NK-92 treated with Interleukin-12 subunit alpha and Interleukin-12 subunit beta, amount 100 ng/mL, for 24 hours (cell line): ENCODE measurements around the gene CRYZL1.
A peak's percentile ranks its signal among the peaks of the same experiment; 100 is the strongest.
"Not testable (repeated sequence)": the region's sequence is repeated elsewhere in the genome, so short reads cannot be mapped to it uniquely, and the experiment has no call there.

Experiments
- DNase-seq: peaks from one replicate; lab custom pipeline; 2025; lab: John Stamatoyannopoulos, UW

The CRYZL1 gene

DNA sequence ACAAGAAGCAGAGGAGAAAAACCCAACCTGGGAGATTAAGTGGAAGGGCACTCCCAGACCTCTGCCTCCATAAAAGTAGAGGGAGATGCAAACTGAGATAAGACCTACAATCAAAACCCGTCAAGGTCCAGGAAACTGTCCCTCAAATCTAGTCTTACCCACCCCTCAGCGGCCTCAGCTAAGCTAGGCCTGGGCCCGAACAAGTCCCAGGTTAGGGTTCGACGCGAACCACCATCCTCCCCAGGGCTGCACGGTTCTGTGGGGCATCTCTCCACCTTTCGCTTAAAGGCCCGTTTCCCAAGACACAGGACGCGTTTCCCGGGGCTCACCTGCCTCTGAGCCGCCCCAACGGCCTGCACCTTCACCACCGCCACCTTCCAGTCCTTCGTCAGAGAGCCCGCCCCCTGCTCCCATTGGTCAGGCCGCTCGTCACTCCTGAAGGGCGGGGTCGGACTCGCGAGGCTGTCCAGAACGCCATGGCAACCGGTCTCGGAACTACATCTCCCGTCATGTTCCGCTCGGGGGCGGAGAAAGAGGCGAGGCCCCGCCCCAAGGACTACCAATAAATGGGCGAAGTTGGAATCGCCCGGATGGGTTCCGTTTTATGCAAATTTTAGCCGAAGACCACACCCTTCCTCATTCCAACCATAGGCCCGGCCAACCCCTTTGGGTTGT is at the start of gene CRYZL1:
Gene CRYZL1, minus strand, starts transcription at position 390 of the 675 bp plus-strand sequence. CDS start 10,190 bp downstream, outside the sequence.
- DNase-seq, result peak; percentile 100

GRCh38 chr21:33690874-33691273 is 49.3 kb upstream of the CRYZL1 start:
- DNase-seq, result no peak

- no peak for DNase-seq
Measured at GRCh38 chr21:33688353-33688752, 46.8 kb upstream of the CRYZL1 start.

GRCh38 chr21:33687634-33688033 is 46.1 kb upstream of the CRYZL1 start:
- no peak for DNase-seq

DNA sequence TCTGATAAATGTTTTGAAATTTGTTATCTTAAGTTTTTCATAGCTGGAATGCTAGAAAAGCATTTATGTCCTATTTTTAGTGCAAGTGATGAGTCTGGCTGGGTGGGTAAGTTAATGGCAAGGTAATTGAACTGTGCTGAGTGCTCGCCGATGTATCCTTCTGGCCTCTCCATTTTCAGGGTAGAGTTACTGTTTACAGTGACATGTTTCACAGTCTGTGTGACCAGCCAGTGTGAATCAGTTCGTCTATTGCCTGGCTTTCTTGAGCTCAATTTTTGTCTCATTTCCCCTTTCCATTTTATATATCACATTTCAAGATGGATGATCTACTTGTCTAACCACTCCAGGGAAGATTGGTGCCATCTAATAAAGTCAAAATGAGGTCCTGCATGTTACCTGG is 44.8 kb upstream of the CRYZL1 start:
- no peak for DNase-seq

DNA sequence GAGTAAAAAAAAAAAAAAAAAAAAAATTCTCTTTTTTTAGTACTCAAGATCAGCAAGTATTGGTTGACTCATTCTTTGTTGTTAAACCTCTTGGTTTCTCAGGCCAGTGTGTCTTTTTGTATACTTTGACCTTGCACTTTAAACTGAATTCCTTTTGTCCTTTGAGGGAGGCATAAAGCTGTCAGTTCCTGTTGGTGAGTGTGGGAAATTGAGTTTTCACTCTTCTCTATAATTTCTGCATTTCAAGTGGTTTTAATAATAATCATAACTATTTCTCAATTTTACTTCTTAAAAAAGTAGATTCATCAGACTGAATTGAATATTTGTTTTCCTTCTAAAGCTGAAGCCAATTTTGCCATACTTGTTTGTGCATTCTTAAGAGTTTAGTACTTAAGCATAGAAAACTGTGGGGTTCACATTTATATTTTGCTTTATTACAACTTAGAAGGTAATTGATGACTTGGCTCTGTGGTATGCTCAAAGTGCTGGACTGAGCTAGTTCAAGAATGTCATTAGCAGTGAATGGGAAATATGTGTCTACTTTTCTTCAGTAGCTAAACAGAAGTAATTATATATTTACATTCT is 44.2 kb upstream of the CRYZL1 start:
- no peak for DNase-seq

DNA sequence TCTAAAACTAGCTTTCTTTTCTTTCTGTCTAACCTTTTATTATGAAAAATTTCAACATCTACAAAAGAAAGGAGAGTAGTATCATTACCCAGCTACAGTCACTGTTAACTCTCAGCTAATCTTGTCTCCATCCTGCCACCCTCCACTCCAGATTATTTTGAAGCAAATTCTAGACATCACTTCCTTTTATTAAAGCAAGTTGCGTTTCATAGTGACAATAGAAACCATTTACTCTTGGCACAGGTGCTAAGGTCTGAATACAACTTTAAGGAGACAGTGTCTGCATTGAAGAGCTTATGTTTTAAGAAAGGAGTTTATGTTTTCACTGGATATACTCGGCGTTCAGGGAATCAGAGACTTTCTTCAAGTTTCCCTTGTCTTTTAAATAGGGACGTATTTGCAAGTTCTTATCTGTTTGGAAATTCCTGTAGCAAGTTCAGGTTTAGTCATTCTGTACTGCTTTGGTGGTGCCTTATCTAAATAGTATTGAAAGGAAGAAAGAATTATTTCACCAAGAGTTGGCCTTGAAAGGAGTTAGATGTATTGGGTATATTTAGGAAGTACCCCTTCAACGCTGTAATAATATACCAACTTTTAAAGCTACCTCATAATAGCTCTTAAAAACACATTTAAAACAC is 43.5 kb upstream of the CRYZL1 start:
- DNase-seq, result no peak

- no peak for DNase-seq
Measured at GRCh38 chr21:33684068-33684467, 42.5 kb upstream of the CRYZL1 start.

GRCh38 chr21:33682992-33683627 is 41.6 kb upstream of the CRYZL1 start:
- DNase-seq, result no peak

DNA sequence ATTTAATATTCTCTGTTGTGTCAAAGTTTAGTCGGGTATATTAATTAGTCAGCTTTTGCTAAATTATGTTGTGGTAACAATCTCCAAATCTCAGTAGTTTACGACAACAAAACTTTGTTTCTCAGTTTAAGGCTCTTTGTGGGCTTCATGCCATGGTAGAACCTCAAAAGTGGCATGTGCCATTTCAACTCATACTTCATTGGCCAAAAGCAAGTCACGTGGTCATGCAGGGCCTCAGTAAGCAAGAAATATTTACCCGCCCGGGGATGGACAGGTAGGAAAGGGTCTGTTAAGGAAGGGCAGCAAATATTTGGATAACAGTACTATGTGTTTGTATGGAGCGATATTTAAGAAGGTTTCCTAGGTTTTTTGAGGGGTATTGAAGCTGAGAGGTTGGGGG is 39.3 kb upstream of the CRYZL1 start:
- DNase-seq, result no peak

DNA sequence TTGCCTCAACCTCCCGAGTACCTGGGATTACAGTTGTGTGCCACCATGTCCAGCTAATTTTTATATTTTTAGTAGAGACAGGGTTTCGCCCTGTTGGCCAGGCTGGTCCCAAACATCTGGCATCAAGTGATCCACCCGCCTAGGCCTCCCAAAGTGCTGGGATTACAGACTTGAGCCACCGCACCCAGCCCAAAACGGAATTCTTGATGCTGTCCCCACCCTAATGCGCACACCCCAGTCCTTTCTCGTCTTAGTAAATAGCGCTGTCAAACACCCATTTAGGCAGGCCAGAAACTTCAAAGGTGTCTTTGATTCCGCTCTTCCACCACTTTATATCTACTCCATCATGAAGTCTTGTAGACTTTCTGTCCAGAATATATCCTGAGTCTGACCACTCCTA is 35.9 kb upstream of the CRYZL1 start:
- no peak for DNase-seq

DNA sequence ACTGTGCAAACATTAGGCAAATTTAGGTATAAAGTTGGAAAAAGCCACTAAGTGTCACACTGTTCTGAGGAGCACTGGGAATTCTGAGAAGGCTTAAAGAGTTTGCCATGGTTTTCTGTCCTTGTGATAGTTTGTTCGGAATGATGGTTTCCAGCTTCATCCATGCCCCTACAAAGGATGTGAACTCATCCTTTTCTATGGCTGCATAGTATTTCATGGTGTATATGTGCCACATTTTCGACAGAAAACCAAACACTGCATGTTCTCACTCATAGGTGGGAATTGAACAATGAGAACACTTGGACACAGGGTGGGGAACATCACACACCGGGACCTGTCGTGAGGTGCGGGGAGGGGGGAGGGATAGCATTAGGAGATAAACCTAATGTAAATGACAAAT is 35.1 kb upstream of the CRYZL1 start:
- not testable (repeated sequence) for DNase-seq

- DNase-seq, result no peak
Measured at GRCh38 chr21:33674226-33674625, 32.7 kb upstream of the CRYZL1 start.

- no peak for DNase-seq
Measured at GRCh38 chr21:33673473-33673872, 31.9 kb upstream of the CRYZL1 start.

- DNase-seq, result no peak
Measured at GRCh38 chr21:33670076-33670978, 28.8 kb upstream of the CRYZL1 start.

- no peak for DNase-seq
Measured at GRCh38 chr21:33668620-33669019, 27.1 kb upstream of the CRYZL1 start.

DNA sequence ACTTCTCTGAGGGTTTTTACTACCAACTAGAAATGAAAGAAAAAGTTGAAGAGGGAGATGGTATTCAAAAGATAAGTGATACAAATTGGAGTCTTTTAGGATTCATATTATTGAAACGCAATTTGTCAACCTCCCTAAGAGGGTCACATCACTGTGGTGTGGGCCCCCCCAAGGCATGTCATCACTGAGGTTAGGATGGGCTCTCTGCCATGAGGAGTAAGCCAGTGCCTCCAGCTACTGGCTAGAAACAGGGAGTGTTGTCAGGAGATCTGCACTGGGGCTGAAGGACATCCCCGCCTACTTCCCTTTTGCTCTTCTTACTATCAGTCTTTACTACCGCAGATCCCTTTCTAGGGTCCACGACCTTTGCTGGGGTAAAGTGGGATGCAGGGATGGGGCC is 26.6 kb upstream of the CRYZL1 start:
- DNase-seq, result no peak

DNA sequence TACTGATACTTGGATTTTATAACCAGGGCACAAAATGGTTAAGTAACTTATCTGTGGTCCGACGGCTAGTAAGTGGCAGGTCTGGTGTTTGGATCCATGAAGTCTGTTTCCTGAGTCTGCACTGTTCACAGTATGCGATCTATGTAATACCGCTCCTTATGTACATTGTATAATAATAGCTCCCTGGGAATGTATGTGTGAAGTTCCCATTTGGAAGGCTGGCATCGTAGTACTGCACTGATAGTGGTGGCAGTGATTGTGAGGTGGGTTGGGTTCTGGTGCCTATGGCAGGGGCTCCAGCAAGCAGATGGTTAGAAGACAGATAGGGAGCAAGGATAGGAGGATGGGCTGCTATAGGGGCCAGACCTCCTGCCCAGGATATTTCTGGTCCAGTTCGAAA is 26.1 kb upstream of the CRYZL1 start:
- DNase-seq, result no peak

DNA sequence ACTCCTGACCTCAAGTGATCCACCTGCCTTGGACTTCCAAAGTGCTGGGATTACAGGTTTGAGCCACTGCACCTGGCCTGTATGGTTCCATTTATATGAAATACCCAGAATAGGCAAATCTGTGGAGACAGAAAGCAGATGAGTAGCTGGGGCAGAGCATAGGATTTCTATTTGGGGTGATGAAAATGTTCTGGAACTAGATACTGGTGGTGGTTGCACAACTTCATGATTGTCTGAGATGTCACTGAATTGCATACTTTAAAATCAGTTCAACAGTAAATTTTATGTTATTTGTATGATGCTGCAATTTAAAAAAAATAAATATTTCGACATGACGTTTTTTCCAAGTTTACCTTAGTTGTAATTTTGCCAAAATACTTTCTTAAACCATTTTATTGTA is 24.6 kb upstream of the CRYZL1 start:
- DNase-seq, result no peak

- DNase-seq, result no peak
Measured at GRCh38 chr21:33664135-33664534, 22.6 kb upstream of the CRYZL1 start.

- no peak for DNase-seq
Measured at GRCh38 chr21:33663241-33663640, 21.7 kb upstream of the CRYZL1 start.

GRCh38 chr21:33662046-33662445 is 20.5 kb upstream of the CRYZL1 start:
- DNase-seq, result no peak
